Measurements from ENCODE around the gene MOK.

DNA sequence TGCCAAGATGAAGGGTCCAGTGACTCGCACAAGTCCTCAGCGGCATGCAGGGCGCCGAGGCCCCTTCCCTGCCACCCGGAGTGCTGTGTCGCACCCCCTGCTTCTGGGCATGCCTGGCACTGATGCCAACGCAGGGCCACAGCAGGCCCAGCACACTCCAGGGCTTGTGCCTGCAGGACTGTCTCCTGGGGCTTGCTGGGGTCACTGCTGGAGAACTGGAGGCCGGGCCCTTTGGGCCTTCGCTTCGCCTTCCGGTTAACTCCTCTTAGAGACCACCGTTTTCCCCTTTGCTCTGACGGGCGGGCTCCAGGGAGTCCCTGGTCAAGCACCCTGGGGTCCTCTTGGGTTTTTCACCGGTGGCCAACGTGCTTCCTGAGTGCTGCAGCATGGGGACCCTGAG is 85.6 kb downstream of the MOK start:
- TF ChIP-seq POLR2AphosphoS5 (IDR thresholded peaks at IDR 0.05; ENCODE audit: low read depth, low read length) (no peak), TAF1 (IDR thresholded peaks at IDR 0.05; ENCODE audit: low read depth, low read length) (no peak), POLR2A (IDR thresholded peaks at IDR 0.05; ENCODE audit: low read depth, low read length) (no peak)

Data from GM12891 (cell line).